ENCODE measurements around the gene UNC5A.

GRCh38 chr5:176803943-176804498 lies 6.3 kb upstream of the UNC5A start:
- TF ChIP-seq RAD21 (IDR thresholded peaks at IDR 0.05; ENCODE audit: insufficient read depth, low read depth, low read length) (no peak), CTCF (IDR thresholded peaks at IDR 0.05 in 2 of 3, conservative IDR thresholded peaks at IDR 0.05 in 1 of 3; ENCODE audit: control insufficient read depth in 2 of 3, extremely low read depth in 1 of 3, insufficient read depth in 1 of 3, low read depth in 3 of 3, low read length in 3 of 3) (no peak), SMARCA5 (IDR thresholded peaks at IDR 0.05) (no peak), FOXM1 (IDR thresholded peaks at IDR 0.05; ENCODE audit: low read depth, low read length) (no peak), EGR1 (IDR thresholded peaks at IDR 0.05; ENCODE audit: borderline replicate concordance in 1 of 2, low read depth in 2 of 2, low read length in 2 of 2) (no peak), PAX8 (IDR thresholded peaks at IDR 0.05) (no peak), POLR2A (IDR thresholded peaks at IDR 0.05; ENCODE audit: low read depth, low read length) (no peak), ZZZ3 (IDR thresholded peaks at IDR 0.05; ENCODE audit: control insufficient read depth, insufficient read length, low read depth) (no peak), LARP7 (IDR thresholded peaks at IDR 0.05) (no peak)

Data from GM12878 (cell line).